COR-L47 (cell line): ENCODE data around the gene FAM241A.

Source experiments
- DNase-seq: peaks from one replicate; lab custom pipeline; 2025; lab: John Stamatoyannopoulos, UW

The FAM241A gene

DNA sequence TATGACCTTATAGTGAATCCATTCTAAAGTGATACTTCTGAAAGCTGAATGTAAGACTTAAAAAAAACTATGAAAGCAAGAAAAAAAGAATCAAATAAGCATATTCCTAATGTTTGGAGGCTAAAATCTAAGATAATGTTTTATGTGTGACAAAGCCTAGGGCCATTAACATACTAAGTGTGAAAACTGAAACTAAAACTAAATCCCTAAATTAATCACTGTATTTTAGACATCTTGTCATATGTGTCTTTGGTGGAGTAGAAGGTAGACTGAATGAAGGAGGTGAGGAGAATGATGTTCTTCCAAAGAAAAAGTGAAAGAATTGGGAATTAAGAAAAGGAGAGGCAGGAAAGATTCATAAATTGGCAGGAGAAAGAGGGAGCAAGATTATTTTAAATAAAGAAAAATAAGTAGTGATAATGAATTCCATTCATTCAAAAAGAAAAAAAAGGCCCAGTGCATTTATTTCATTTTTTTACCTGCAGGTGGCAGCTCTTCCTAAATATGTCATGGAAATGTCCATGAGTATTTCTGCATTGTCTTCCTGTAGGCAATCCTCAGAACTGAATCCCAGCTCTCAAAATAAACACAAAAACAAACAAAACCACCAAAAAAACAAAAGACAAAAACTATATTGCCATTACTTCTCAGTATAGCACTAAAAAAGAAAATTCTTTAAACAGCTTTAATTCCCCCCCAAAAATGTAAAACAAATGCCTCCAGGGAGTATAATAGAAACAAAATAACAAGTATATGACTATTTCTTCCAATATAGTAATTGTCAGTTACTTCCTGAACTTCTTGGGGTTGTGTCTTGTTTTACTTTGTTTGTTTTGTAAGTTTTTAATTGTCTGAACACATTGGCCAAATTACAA lies 69.4 kb downstream of the FAM241A start:
- peak; percentile 32 for DNase-seq

GRCh38 chr4:112219826-112220366 lies 74.6 kb downstream of the FAM241A start:
- DNase-seq: no peak

- no peak for DNase-seq
These were observed 77.1 kb downstream of the FAM241A start for GRCh38 chr4:112222219-112222955.

DNA sequence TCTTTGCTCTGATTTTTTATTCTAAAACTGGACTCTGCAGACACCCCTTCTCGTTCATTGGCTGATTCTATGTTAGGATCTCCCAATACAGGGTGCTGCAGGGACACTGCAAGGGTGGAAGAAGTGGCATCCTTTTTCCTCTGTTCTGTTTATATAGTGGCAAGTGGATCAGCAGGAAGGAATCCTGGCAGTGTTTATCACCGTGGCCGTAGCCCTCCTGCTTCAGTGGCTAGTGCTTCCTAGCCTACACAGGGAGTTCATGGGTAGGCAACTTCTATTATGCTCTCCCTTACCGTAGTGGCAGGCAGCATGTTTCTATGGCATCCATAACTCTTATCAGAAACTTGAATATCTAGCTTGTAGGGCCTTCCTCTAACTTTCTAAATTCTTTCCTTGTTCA lies 79.9 kb downstream of the FAM241A start:
- no peak for DNase-seq

GRCh38 chr4:112230879-112231778 lies 85.9 kb downstream of the FAM241A start:
- DNase-seq: peak; percentile 95

GRCh38 chr4:112231779-112232713 lies 86.8 kb downstream of the FAM241A start, which contains the start of gene AP1AR:
AP1AR (plus strand) TSS chr4:112231787; CDS start chr4:112232092, 305 bp downstream.
- peak; percentile 76 for DNase-seq

- peak; percentile 43 for DNase-seq
These were observed 89.8 kb downstream of the FAM241A start for GRCh38 chr4:112234952-112235609.

DNA sequence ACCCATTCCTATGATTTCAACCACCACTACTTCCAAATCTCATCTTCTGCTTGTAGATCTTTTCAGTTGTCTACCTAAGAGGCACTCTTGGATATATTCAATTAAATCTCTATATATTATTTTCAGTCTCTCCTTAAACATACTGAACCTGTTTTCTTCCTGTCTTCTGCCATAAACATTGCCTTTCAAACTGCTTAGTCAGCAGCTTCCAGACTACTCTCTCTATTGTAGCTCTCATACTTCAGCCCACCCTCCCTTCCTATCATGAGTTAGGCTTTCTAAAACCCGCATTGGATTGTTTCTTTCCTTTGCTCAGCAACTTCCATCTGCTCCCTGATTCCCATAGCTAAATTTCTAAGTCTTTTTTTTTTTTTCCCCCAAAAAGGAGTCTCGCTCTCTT lies 90.8 kb downstream of the FAM241A start:
- DNase-seq: no peak

DNA sequence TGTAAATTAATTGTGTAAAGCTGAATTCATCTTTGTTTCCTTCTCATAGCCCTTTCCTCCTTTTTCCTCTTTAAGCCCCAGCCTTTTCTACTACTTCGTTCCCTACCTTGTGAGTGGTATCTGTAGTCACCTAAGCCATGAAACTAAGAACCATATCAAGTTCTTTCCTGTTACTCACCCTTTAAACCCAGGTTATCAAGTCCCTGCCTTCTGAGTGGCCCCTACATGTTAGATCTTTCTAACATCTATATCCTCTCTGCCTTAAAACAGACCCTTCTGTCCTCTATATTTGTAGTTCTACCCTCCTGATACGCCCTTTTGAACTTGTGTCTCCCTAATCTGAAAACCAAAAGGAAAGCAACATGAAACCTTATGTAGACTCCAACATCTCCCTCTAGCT lies 93.6 kb downstream of the FAM241A start:
- no peak for DNase-seq
